H9 (cell line): ENCODE results near the gene RUBCN. TPM values are rescaled to one million over a fixed set of nuclear protein-coding genes. Genes with fewer than 3 reads are reported as not detected.

Experiments
- DNase-seq: peaks from one replicate; pipeline ENCODE4 v3.0.0-alpha.2; 2017
- H2AFZ ChIP-seq: one replicate; pipeline ENCODE4 v1.6.1; 2013; ENCODE audit warnings: mild to moderate bottlenecking, low read length, control low read depth, moderate library complexity
- H2AK5ac ChIP-seq: 2 replicates; pipeline ENCODE4 v1.6.1; 2013; ENCODE audit warnings: low read length, control low read depth, mixed read lengths; ENCODE audit not compliant: insufficient read length
- H2BK120ac ChIP-seq: one replicate; pipeline ENCODE4 v1.6.1; 2013; ENCODE audit warnings: low read depth, mild to moderate bottlenecking, low read length, control low read depth, inconsistent platforms; ENCODE audit not compliant: poor library complexity, severe bottlenecking
- H2BK12ac ChIP-seq: 2 replicates; pipeline ENCODE4 v1.6.1; 2013; ENCODE audit warnings: low read length, control low read depth, mixed read lengths, low read depth; ENCODE audit not compliant: insufficient read length
- H2BK15ac ChIP-seq: 2 replicates; pipeline ENCODE4 v1.6.1; 2013; ENCODE audit warnings: low read depth, low read length, control low read depth
- H2BK20ac ChIP-seq: one replicate; pipeline ENCODE4 v1.6.1; 2013; ENCODE audit warnings: low read depth, mild to moderate bottlenecking, low read length, control low read depth, inconsistent platforms; ENCODE audit not compliant: poor library complexity, severe bottlenecking
- H2BK5ac ChIP-seq: 2 replicates; pipeline ENCODE4 v1.6.1; 2013; ENCODE audit warnings: low read length, control low read depth, mixed read lengths; ENCODE audit not compliant: insufficient read length
- H3K14ac ChIP-seq: 2 replicates; pipeline ENCODE4 v1.6.1; 2013; ENCODE audit warnings: low read length, control low read depth; ENCODE audit not compliant: insufficient read depth
- H3K18ac ChIP-seq: 2 replicates; pipeline ENCODE4 v1.6.1; 2013; ENCODE audit warnings: low read depth, mild to moderate bottlenecking, mixed read lengths, low read length, control low read depth; ENCODE audit not compliant: insufficient read length
- H3K23ac ChIP-seq: 2 replicates; pipeline ENCODE4 v1.6.1; 2013; ENCODE audit warnings: low read length, control low read depth, mixed read lengths, low read depth; ENCODE audit not compliant: insufficient read length
- H3K23me2 ChIP-seq: 2 replicates; pipeline ENCODE4 v1.6.1; 2013; ENCODE audit warnings: low read depth, mild to moderate bottlenecking, mixed read lengths, low read length, control low read depth; ENCODE audit not compliant: insufficient read length, poor library complexity, severe bottlenecking
- H3K27ac ChIP-seq: 2 replicates; pipeline ENCODE4 v1.5.1; 2013; ENCODE audit warnings: low read length, control low read depth, mixed read lengths, low read depth; ENCODE audit not compliant: insufficient read length
- H3K27me3 ChIP-seq: 2 replicates; pipeline ENCODE4 v1.6.1; 2013; ENCODE audit warnings: low read length, control low read depth, inconsistent platforms; ENCODE audit not compliant: insufficient read depth
- H3K4ac ChIP-seq: 2 replicates; pipeline ENCODE4 v1.6.1; 2013; ENCODE audit warnings: low read depth, mild to moderate bottlenecking, control low read depth, inconsistent platforms, low read length, moderate library complexity
- H3K4me1 ChIP-seq: 2 replicates; pipeline ENCODE4 v1.6.1; 2013; ENCODE audit warnings: low read length, control low read depth, inconsistent platforms; ENCODE audit not compliant: insufficient read depth
- H3K4me2 ChIP-seq: 2 replicates; pipeline ENCODE4 v1.6.1; 2013; ENCODE audit warnings: low read length, control low read depth, mixed read lengths; ENCODE audit not compliant: insufficient read length, insufficient read depth
- H3K56ac ChIP-seq: 2 replicates; pipeline ENCODE4 v1.6.1; 2013; ENCODE audit warnings: low read depth, mild to moderate bottlenecking, mixed read lengths, low read length, control low read depth; ENCODE audit not compliant: insufficient read length
- H3K79me1 ChIP-seq: 2 replicates; pipeline ENCODE4 v1.6.1; 2013; ENCODE audit warnings: low read depth, mild to moderate bottlenecking, moderate library complexity, low read length, control low read depth, inconsistent platforms; ENCODE audit not compliant: insufficient read depth, poor library complexity, severe bottlenecking
- H3K79me2 ChIP-seq: 2 replicates; pipeline ENCODE4 v1.6.1; 2013; ENCODE audit warnings: low read length, control low read depth, inconsistent platforms; ENCODE audit not compliant: insufficient read depth
- H3K9ac ChIP-seq: 2 replicates; pipeline ENCODE4 v1.6.1; 2013; ENCODE audit warnings: low read length, control low read depth, mixed read lengths; ENCODE audit not compliant: insufficient read length; ENCODE audit errors: extremely low read depth
- H3K9me3 ChIP-seq: one replicate; pipeline ENCODE4 v1.6.1; 2013; ENCODE audit warnings: low read depth, low read length, inconsistent platforms; ENCODE audit not compliant: control insufficient read depth
- H3T11ph ChIP-seq: one replicate; pipeline ENCODE4 v1.6.1; 2013; ENCODE audit warnings: mild to moderate bottlenecking, low read length, control low read depth, inconsistent platforms
- H4K20me1 ChIP-seq: one replicate; pipeline ENCODE4 v1.6.1; 2013; ENCODE audit not compliant: control insufficient read depth, insufficient read length, insufficient read depth
- H4K5ac ChIP-seq: 2 replicates; pipeline ENCODE4 v1.6.1; 2013; ENCODE audit warnings: low read depth, mild to moderate bottlenecking, mixed read lengths, low read length, control low read depth; ENCODE audit not compliant: insufficient read length
- H4K8ac ChIP-seq: replicated peaks from 2 replicates; pipeline ENCODE4 v1.6.1; 2013; ENCODE audit warnings: low read length, control low read depth, mixed read lengths, low read depth; ENCODE audit not compliant: insufficient read length
- H4K91ac ChIP-seq: 2 replicates; pipeline ENCODE4 v1.6.1; 2013; ENCODE audit warnings: low read depth, mild to moderate bottlenecking, moderate library complexity, mixed read lengths, low read length, control low read depth; ENCODE audit not compliant: insufficient read length
- H3K27ac Mint-ChIP-seq, 3 experiments: 2 replicates in 2 of 3; 3 replicates in 1 of 3; pipeline ENCODE4 v1.8.0; 2020 to 2021; ENCODE audit warnings: mixed read lengths in 3 of 3, mild to moderate bottlenecking in 1 of 3, moderate library complexity in 1 of 3
- H3K27me3 Mint-ChIP-seq: 2 replicates; pipeline ENCODE4 v1.8.0; 2021; ENCODE audit warnings: low read depth, mild to moderate bottlenecking, moderate library complexity, mixed read lengths
- H3K36me3 Mint-ChIP-seq, 3 experiments: 2 replicates in 2 of 3; 3 replicates in 1 of 3; pipeline ENCODE4 v1.8.0; 2020 to 2021; ENCODE audit warnings: low read depth in 3 of 3, mixed read lengths in 3 of 3; ENCODE audit not compliant: insufficient read depth in 1 of 3
- H3K4me1 Mint-ChIP-seq, 2 experiments: 2 replicates each; pipeline ENCODE4 v1.8.0; 2020; ENCODE audit warnings: mixed read lengths in 2 of 2
- H3K4me3 Mint-ChIP-seq, 2 experiments: 2 replicates in 1 of 2; 3 replicates in 1 of 2; pipeline ENCODE4 v1.8.0; 2020 to 2021; ENCODE audit warnings: mild to moderate bottlenecking in 2 of 2, mixed read lengths in 2 of 2, moderate library complexity in 1 of 2
- H3K9me3 Mint-ChIP-seq, 2 experiments: 2 replicates in 1 of 2; 3 replicates in 1 of 2; pipeline ENCODE4 v1.8.0; 2020; ENCODE audit warnings: mild to moderate bottlenecking in 2 of 2, mixed read lengths in 2 of 2, moderate library complexity in 1 of 2
- CTCF ChIP-seq: fragments of 200-600 bp; sonication (generic); conservative IDR thresholded peaks from 3 replicates; pipeline ENCODE4 v1.8.0; 2021; ENCODE audit warnings: antibody characterized with exemption, mild to moderate bottlenecking
- WGBS: extraction: QIAGEN DNeasy Blood & Tissue Kit; methylation state at CpG from one replicate; pipeline ENCODE4 v1.1.7; 2013; ENCODE audit warnings: missing lambda C conversion rate, low lambda C conversion rate, mixed read lengths; ENCODE audit not compliant: insufficient read length; ENCODE audit errors: extremely low coverage; 5-methylcytosine and 5-hydroxymethylcytosine counted together
- total RNA-seq: library from RNA; stranded (reverse); gene quantifications from 2 replicates; pipeline ENCODE4 v1.2.1, GENCODE V29; 2021

RUBCN gene
- total RNA-seq, 1 experiment from 2014 or later, result 17.7 TPM

GRCh38 chr3:197750858-197751737 is 14.4 kb upstream of the RUBCN start:
- no peak overlapping the region for H3K18ac ChIP-seq
- H3K4ac ChIP-seq, result no peak overlapping the region
- no peak overlapping the region for H3T11ph ChIP-seq
- H2BK5ac ChIP-seq, result no peak overlapping the region
- H3K56ac ChIP-seq, result no peak overlapping the region
- H3K23me2 ChIP-seq, result peaks cover 18% of the 10 kb centered on the region
- H2BK15ac ChIP-seq, result no peak overlapping the region
- Mint-ChIP-seq H3K27me3 (peaks cover 34% of the 10 kb centered on the region), H3K4me3 (peak overlapping the region; percentile 81 to 95), H3K36me3 (no peaks in the 10 kb centered on the region; a peak in 1 of 7 replicates), H3K9me3 (no peaks in the 10 kb centered on the region), H3K4me1 (peaks cover 19 to 24% of the 10 kb centered on the region in 2 experiments), H3K27ac (peak overlapping the region in 2 of 3 experiments; percentile 34 to 89; a peak in 1 of 7 replicates)
- no peak for DNase-seq
- WGBS, result no CpG with 5 or more reads among the region's 36 CpGs
- H3K9ac ChIP-seq, result peak overlapping the region; percentile 51
- H4K91ac ChIP-seq, result no peak overlapping the region
- no peak overlapping the region for H4K5ac ChIP-seq
- H3K23ac ChIP-seq, result no peak overlapping the region
- H3K9me3 ChIP-seq, result no peaks in the 10 kb centered on the region
- peaks cover 2% of the 10 kb centered on the region for H3K79me1 ChIP-seq
- H4K20me1 ChIP-seq, result no peaks in the 10 kb centered on the region
- no peaks in the 10 kb centered on the region; the same call in 1 of the 2 replicates for H3K4me1 ChIP-seq
- peak overlapping the region; percentile 32 for H2AFZ ChIP-seq
- H2BK20ac ChIP-seq, result no peak overlapping the region
- no peak overlapping the region for H3K27ac ChIP-seq
- H3K27me3 ChIP-seq, result peaks cover 5% of the 10 kb centered on the region; the same call in 1 of the 2 replicates
- H3K79me2 ChIP-seq, result no peaks in the 10 kb centered on the region
- H3K14ac ChIP-seq, result peak overlapping the region; percentile 53
- H2AK5ac ChIP-seq, result no peak overlapping the region
- no peak overlapping the region for H4K8ac ChIP-seq
- TF ChIP-seq CTCF, result no peak
- H2BK120ac ChIP-seq, result no peak overlapping the region
- no peak overlapping the region for H2BK12ac ChIP-seq
- H3K4me2 ChIP-seq, result peak overlapping the region; percentile 76
